HG03342 (cell line): ENCODE measurements around the gene E2F6.

ENCODE experiments used
- ATAC-seq: cut with Tn5 transposase; IDR thresholded peaks from one replicate; pipeline ENCODE4 v1.9.1; 2021; ENCODE audit warnings: mild to moderate bottlenecking, moderate library complexity; ENCODE audit not compliant: unreplicated experiment

Gene E2F6

GRCh38 chr2:11396467-11397445 is 69.2 kb downstream of the E2F6 start:
- no peak for ATAC-seq

DNA sequence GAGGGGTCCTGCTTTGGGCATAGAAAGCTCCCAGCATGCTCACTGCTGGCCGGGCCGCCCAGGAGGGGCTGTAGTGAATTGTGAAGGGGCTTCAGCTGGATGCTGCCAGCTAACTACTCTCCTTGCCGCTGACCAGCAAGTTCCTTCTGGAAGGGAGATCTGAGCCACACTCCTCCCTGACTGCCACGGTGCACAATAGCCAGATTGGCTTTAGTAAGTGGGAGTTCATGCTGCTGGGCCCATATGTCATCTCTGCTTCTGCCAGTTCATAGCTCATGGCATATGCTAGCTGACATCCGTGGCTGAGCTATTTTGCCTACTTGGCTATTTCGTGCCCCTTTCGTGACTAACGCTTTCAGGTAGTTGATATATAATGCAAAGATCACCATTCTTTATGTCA is 69.9 kb downstream of the E2F6 start:
- no peak for ATAC-seq

DNA sequence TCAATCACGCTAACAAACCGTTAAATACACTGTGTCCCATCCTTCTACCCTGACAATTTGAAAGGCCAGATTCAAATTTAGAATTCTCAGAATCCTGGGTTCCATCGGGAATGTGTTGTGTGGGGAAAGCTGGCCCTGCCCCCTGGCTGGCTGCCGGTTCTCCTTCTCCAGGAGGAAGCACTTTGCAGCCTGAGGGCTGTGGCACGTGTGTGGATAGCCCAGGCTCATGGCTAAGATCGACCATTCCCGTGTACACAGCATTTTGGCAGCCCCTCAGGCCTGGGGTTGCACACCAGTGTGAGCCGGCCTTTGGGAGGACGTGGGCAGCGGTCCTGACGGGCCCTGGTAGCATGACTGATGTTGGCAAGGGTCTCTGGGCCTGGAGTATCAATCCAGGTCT is 70.6 kb downstream of the E2F6 start:
- no peak for ATAC-seq
